Measurements from ENCODE around the gene RTN4RL1. TPM values are rescaled to one million over a fixed set of nuclear protein-coding genes. Genes with fewer than 3 reads are reported as not detected.

Gene RTN4RL1
- total RNA-seq, 1 donor from 2014 or later = 0.77 TPM

DNA sequence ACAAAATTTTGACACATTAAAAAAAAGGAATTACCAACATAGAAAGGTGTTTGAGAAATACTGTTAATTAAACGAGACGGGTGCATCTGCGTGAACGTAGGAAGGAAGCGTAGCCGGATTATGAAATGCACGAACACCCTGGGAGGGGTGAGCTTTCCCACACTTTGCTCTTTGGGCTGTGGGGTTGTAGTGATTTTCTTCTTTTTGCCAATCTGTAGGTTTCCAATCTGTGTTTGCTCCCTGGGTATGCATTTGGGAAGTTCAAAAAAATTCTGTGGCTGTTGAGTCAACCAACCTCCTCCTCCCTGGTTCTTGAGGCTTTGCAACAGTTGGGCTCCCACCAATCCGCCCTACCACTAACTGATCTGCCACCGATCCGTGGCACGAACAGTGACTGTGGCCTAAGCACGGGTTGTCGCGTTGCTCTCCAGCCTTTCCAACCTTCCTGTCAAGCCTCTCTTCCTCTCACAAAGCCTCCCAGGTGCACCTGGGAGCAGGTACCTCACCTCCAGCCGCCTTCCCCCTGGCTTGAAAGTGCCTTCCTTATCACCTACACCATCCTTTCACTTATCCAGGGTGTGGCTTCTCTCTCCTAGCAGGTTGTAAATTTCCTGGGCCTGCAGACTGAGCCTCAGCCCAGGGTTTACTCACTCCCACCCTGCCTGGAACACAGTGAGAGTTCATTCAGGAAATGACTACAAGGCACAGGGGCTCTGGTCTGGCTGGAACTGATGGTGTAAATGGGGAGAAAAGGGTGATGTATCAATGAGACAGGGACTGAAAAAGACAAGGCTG, 16.6 kb downstream of the RTN4RL1 start:
- H3K27me3 Mint-ChIP-seq (ENCODE audit: low read depth, unreplicated experiment) = peaks cover 2% of the 10 kb centered on the region
- Histone ChIP-seq H2AFZ (ENCODE audit: low read depth, low read length) (no peak overlapping the region), H3K27me3 (ENCODE audit: insufficient read depth, low read length) (no peaks in the 10 kb centered on the region), H3K9me3 (ENCODE audit: insufficient read depth, low read depth, low read length) (no peaks in the 10 kb centered on the region), H3K36me3 (ENCODE audit: insufficient read depth, low read length) (no peaks in the 10 kb centered on the region), H4K20me1 (ENCODE audit: insufficient read depth, low read length) (no peaks in the 10 kb centered on the region), H3K4me3 (ENCODE audit: insufficient read depth, low read depth, low read length) (no peak overlapping the region), H3K4me1 (ENCODE audit: insufficient read depth, low read length) (peaks cover 11% of the 10 kb centered on the region), H3K79me2 (ENCODE audit: insufficient read depth, low read length) (no peaks in the 10 kb centered on the region), H3K27ac (ENCODE audit: low read depth, low read length) (no peak overlapping the region), H3K9ac (ENCODE audit: low read length) (no peak overlapping the region), H3K4me2 (ENCODE audit: low read length) (no peak overlapping the region)
- DNase-seq (ENCODE audit: low read depth) (no peak), FAIRE-seq (no peak)
- H3K27ac Mint-ChIP-seq (ENCODE audit: unreplicated experiment) = no peak overlapping the region
- H3K4me3 Mint-ChIP-seq (ENCODE audit: unreplicated experiment) = no peak overlapping the region
- peaks cover 2% of the 10 kb centered on the region for H3K36me3 Mint-ChIP-seq (ENCODE audit: low read depth, unreplicated experiment)
- peaks cover 8% of the 10 kb centered on the region for H3K9me3 Mint-ChIP-seq (ENCODE audit: unreplicated experiment)
- no peak for TF ChIP-seq EZH2 (IDR thresholded peaks at IDR 0.05; ENCODE audit: insufficient read depth, low read length)
- TF ChIP-seq CTCF (IDR thresholded peaks at IDR 0.05; ENCODE audit: insufficient read depth, low read depth, low read length) = no peak
- peaks cover 9% of the 10 kb centered on the region for H3K4me1 Mint-ChIP-seq (ENCODE audit: low read depth, unreplicated experiment)

DNA sequence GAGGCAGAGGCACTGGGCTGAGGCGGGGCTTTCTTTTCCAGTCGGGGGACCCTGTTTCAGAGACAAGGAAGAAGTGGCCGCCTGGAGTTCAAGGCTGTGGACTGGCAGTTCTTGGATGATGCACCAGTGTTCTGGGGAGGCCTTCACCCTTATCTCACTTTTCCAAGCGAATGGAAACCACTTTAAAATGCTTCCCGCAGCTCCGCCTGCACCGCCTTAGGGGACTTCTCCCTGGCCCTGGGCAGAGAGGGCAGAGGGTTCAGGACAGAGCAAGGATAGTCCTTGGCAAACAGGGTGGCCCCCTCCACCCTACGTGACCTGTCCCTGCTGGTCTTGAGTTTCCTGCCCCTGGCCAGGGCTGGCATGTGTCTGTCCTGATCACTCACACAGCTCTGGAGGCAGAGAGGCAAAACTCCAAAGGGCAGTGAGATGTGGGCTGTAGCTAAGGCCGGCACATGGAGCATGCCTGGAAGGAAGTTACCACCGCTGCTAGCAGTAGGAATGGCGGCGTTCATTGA, 20.6 kb downstream of the RTN4RL1 start:
- Mint-ChIP-seq H3K4me3 (ENCODE audit: unreplicated experiment) (no peak overlapping the region), H3K4me1 (ENCODE audit: low read depth, unreplicated experiment) (peaks cover 1% of the 10 kb centered on the region), H3K27ac (ENCODE audit: unreplicated experiment) (no peak overlapping the region), H3K9me3 (ENCODE audit: unreplicated experiment) (no peaks in the 10 kb centered on the region), H3K27me3 (ENCODE audit: low read depth, unreplicated experiment) (no peaks in the 10 kb centered on the region), H3K36me3 (ENCODE audit: low read depth, unreplicated experiment) (no peaks in the 10 kb centered on the region)
- Histone ChIP-seq H3K79me2 (ENCODE audit: insufficient read depth, low read length) (no peaks in the 10 kb centered on the region), H3K27me3 (ENCODE audit: insufficient read depth, low read length) (no peaks in the 10 kb centered on the region), H3K9ac (ENCODE audit: low read length) (no peak overlapping the region), H3K9me3 (ENCODE audit: insufficient read depth, low read depth, low read length) (no peaks in the 10 kb centered on the region), H3K27ac (ENCODE audit: low read depth, low read length) (no peak overlapping the region), H3K36me3 (ENCODE audit: insufficient read depth, low read length) (no peaks in the 10 kb centered on the region), H4K20me1 (ENCODE audit: insufficient read depth, low read length) (no peaks in the 10 kb centered on the region), H2AFZ (ENCODE audit: low read depth, low read length) (no peak overlapping the region), H3K4me2 (ENCODE audit: low read length) (no peak overlapping the region), H3K4me3 (ENCODE audit: insufficient read depth, low read depth, low read length) (no peak overlapping the region), H3K4me1 (ENCODE audit: insufficient read depth, low read length) (peaks cover 6% of the 10 kb centered on the region)
- DNase-seq (ENCODE audit: low read depth) (no peak), FAIRE-seq (no peak)
- TF ChIP-seq CTCF (IDR thresholded peaks at IDR 0.05; ENCODE audit: insufficient read depth, low read depth, low read length) (no peak), EZH2 (IDR thresholded peaks at IDR 0.05; ENCODE audit: insufficient read depth, low read length) (no peak)

DNA sequence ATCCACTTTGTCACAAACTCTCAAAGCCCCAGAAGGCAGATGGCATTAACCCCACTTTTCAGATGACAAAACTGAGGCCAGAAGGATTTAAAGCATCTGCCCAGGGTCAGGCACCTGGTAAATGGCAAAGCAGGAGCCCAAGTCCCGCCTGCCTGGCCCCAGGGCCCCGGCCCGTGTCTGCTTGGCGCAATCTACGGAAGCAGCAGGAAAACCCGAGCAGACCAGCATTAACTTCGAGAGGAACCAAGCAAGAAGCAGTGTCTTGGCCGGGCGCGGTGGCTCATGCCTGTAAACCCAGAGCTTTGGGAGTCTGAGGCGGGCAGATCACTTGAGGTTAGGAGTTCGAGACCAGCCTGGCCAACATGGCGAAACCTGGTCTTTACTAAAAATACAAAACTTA, 21.6 kb downstream of the RTN4RL1 start:
- peaks cover 4% of the 10 kb centered on the region for H3K4me1 Mint-ChIP-seq (ENCODE audit: low read depth, unreplicated experiment)
- no peak overlapping the region for H3K27ac Mint-ChIP-seq (ENCODE audit: unreplicated experiment)
- Histone ChIP-seq H3K36me3 (ENCODE audit: insufficient read depth, low read length) (no peaks in the 10 kb centered on the region), H3K27ac (ENCODE audit: low read depth, low read length) (no peak overlapping the region), H3K9ac (ENCODE audit: low read length) (no peak overlapping the region), H3K9me3 (ENCODE audit: insufficient read depth, low read depth, low read length) (no peaks in the 10 kb centered on the region), H3K27me3 (ENCODE audit: insufficient read depth, low read length) (no peaks in the 10 kb centered on the region), H3K4me3 (ENCODE audit: insufficient read depth, low read depth, low read length) (no peak overlapping the region), H4K20me1 (ENCODE audit: insufficient read depth, low read length) (no peaks in the 10 kb centered on the region), H3K4me2 (ENCODE audit: low read length) (no peak overlapping the region), H3K79me2 (ENCODE audit: insufficient read depth, low read length) (no peaks in the 10 kb centered on the region), H2AFZ (ENCODE audit: low read depth, low read length) (no peak overlapping the region), H3K4me1 (ENCODE audit: insufficient read depth, low read length) (peaks cover 9% of the 10 kb centered on the region)
- no peak overlapping the region for H3K4me3 Mint-ChIP-seq (ENCODE audit: unreplicated experiment)
- no peak for DNase-seq (ENCODE audit: low read depth)
- peaks cover 5% of the 10 kb centered on the region for H3K9me3 Mint-ChIP-seq (ENCODE audit: unreplicated experiment)
- no peaks in the 10 kb centered on the region for H3K36me3 Mint-ChIP-seq (ENCODE audit: low read depth, unreplicated experiment)
- no peak for TF ChIP-seq CTCF (IDR thresholded peaks at IDR 0.05; ENCODE audit: insufficient read depth, low read depth, low read length)
- no peak for TF ChIP-seq EZH2 (IDR thresholded peaks at IDR 0.05; ENCODE audit: insufficient read depth, low read length)
- no peak for FAIRE-seq
- no peaks in the 10 kb centered on the region for H3K27me3 Mint-ChIP-seq (ENCODE audit: low read depth, unreplicated experiment)

Measured in astrocyte (in vitro differentiated cells and primary cell).